Panc1 (cell line): ENCODE data around the gene CCDC177.

ENCODE experiments used
- CTCF ChIP-seq: fragments of 450-650 bp; IDR thresholded peaks from 2 replicates; pipeline ENCODE4 v1.5.1; 2017; ENCODE audit warnings: mild to moderate bottlenecking
- POLR2AphosphoS5 ChIP-seq: IDR thresholded peaks from 2 replicates; pipeline ENCODE4 v1.6.1; 2012; ENCODE audit warnings: mild to moderate bottlenecking, low read depth, low read length, moderate library complexity
- REST ChIP-seq, 2 experiments: IDR thresholded peaks; 2 replicates each; pipeline ENCODE4 v1.6.1; 2011 to 2012; ENCODE audit warnings: low read depth in 2 of 2, control low read depth in 1 of 2, low read length in 1 of 2, mild to moderate bottlenecking in 1 of 2, moderate library complexity in 1 of 2; ENCODE audit not compliant: insufficient read depth in 1 of 2
- SIN3A ChIP-seq: IDR thresholded peaks from 2 replicates; pipeline ENCODE4 v1.6.1; 2012; ENCODE audit warnings: low read depth, mild to moderate bottlenecking, low read length, moderate library complexity, borderline replicate concordance; ENCODE audit not compliant: insufficient read depth

- TF ChIP-seq CTCF (no peak), POLR2AphosphoS5 (no peak), SIN3A (no peak), REST (IDR thresholded peaks at IDR 0.05; ENCODE audit: insufficient read depth in 1 of 2, low read depth in 2 of 2, low read length in 1 of 2) (no peak)
Observed at GRCh38 chr14:69624136-69624535, 49.5 kb upstream of the CCDC177 start.
